ENCODE results near the gene AADAC. TPM values are rescaled to one million over a fixed set of nuclear protein-coding genes. Genes with fewer than 3 reads are reported as not detected.

AADAC gene
- total RNA-seq, 1 donor: not detected

DNA sequence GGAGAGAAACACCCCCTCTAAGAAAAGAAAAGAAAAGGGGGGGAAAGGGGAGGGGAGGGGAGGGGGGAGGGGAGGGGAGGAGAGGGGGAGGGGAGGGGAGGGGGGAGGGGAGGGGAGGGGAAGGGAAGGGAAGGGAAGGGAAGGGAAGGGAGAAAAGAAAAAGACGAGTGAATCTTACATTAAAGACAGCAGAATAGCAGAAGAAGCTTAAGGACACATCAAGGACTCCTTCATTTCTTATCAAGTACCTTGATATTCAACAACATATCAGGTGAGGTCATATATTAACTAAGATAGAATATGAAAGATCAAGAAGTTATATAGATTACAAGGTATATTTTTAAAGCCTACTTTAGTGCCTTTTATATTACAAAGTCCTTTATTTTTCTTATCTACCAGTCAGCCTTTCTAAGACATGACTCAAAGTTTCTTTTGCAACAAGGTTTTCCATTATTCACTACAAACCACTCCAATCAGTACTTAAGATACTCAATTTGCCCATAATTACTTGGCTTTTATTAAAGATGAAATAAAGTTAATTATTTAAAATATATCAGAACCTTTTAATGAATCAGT, 17.7 kb upstream of the AADAC start:
- peaks cover 8% of the 10 kb centered on the region for H3K4me1 ChIP-seq (ENCODE audit: insufficient read depth, low read length)
- H3K4me2 ChIP-seq (ENCODE audit: insufficient read depth, low read length): no peak overlapping the region
- no peaks in the 10 kb centered on the region for H3K79me2 ChIP-seq (ENCODE audit: insufficient read depth, low read length)
- TF ChIP-seq, protein P1, sequence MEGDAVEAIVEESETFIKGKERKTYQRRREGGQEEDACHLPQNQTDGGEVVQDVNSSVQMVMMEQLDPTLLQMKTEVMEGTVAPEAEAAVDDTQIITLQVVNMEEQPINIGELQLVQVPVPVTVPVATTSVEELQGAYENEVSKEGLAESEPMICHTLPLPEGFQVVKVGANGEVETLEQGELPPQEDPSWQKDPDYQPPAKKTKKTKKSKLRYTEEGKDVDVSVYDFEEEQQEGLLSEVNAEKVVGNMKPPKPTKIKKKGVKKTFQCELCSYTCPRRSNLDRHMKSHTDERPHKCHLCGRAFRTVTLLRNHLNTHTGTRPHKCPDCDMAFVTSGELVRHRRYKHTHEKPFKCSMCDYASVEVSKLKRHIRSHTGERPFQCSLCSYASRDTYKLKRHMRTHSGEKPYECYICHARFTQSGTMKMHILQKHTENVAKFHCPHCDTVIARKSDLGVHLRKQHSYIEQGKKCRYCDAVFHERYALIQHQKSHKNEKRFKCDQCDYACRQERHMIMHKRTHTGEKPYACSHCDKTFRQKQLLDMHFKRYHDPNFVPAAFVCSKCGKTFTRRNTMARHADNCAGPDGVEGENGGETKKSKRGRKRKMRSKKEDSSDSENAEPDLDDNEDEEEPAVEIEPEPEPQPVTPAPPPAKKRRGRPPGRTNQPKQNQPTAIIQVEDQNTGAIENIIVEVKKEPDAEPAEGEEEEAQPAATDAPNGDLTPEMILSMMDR (IDR thresholded peaks at IDR 0.05; ENCODE audit: extremely low read depth, low read depth, low read length): no peak
- no peaks in the 10 kb centered on the region for H3K36me3 ChIP-seq (ENCODE audit: insufficient read depth, low read length)
- no peak for DNase-seq (ENCODE audit: insufficient read length, low spot score, missing footprints)
- no peak overlapping the region for H3K27ac ChIP-seq (ENCODE audit: low read depth, low read length)
- no peaks in the 10 kb centered on the region for H4K20me1 ChIP-seq (ENCODE audit: insufficient read depth, low read length)
- no peaks in the 10 kb centered on the region for H3K9me3 ChIP-seq (ENCODE audit: low read depth, low read length)
- no peak overlapping the region for H2AFZ ChIP-seq (ENCODE audit: low read length)
- H3K27me3 ChIP-seq (ENCODE audit: insufficient read depth, low read length): no peaks in the 10 kb centered on the region
- no peak overlapping the region for H3K4me3 ChIP-seq (ENCODE audit: insufficient read depth, low read length)

DNA sequence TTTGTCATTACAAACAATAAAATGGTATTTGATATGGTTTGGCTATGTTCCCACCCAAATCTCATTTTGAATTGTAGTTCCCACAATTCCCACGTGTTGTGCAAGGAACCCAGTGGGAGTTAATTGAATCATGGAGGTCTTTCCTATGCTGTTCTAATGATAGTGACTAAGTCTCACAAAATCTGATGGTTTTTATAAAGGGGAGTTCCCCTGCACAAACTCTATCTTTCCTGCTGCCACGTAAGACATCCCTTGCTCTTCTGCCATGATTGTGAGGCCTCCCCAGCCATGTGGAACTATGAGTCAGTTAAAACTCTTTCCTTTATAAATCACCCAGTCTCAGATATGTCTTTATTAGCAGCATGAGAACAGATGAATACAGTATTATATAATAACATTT, 15.4 kb upstream of the AADAC start:
- no peaks in the 10 kb centered on the region for H3K79me2 ChIP-seq (ENCODE audit: insufficient read depth, low read length)
- H2AFZ ChIP-seq (ENCODE audit: low read length): no peak overlapping the region
- H3K4me1 ChIP-seq (ENCODE audit: insufficient read depth, low read length): peaks cover 8% of the 10 kb centered on the region
- H3K9me3 ChIP-seq (ENCODE audit: low read depth, low read length): no peaks in the 10 kb centered on the region
- H3K27ac ChIP-seq (ENCODE audit: low read depth, low read length): no peak overlapping the region
- H3K4me3 ChIP-seq (ENCODE audit: insufficient read depth, low read length): no peak overlapping the region
- TF ChIP-seq, protein P1 (IDR thresholded peaks at IDR 0.05; ENCODE audit: extremely low read depth, low read depth, low read length): no peak
- H3K27me3 ChIP-seq (ENCODE audit: insufficient read depth, low read length): no peaks in the 10 kb centered on the region
- no peaks in the 10 kb centered on the region for H3K36me3 ChIP-seq (ENCODE audit: insufficient read depth, low read length)
- no peaks in the 10 kb centered on the region for H4K20me1 ChIP-seq (ENCODE audit: insufficient read depth, low read length)
- DNase-seq (ENCODE audit: insufficient read length, low spot score, missing footprints): no peak
- H3K4me2 ChIP-seq (ENCODE audit: insufficient read depth, low read length): no peak overlapping the region

DNA sequence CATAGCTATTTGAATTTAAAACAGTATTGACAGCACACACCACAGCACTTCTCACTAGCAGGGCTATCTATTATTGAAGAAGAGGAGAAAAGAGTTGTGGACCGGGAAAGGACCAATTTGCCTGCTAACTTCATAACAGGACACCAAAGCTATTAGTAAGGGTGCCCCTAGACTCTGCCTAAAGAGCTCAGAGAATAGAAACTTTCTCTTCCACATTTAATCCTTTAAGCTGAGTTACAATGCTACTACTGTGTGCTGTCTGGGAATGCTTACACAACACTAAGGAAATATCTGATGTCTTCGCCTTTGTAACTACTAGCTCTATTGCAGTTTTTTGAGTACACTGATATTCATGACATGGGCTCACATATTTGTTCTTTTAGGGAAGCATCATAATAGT, 13.5 kb upstream of the AADAC start:
- no peak overlapping the region for H2AFZ ChIP-seq (ENCODE audit: low read length)
- no peak overlapping the region for H3K4me3 ChIP-seq (ENCODE audit: insufficient read depth, low read length)
- TF ChIP-seq, protein P1 (IDR thresholded peaks at IDR 0.05; ENCODE audit: extremely low read depth, low read depth, low read length): no peak
- H3K36me3 ChIP-seq (ENCODE audit: insufficient read depth, low read length): no peaks in the 10 kb centered on the region
- H3K4me1 ChIP-seq (ENCODE audit: insufficient read depth, low read length): peaks cover 5% of the 10 kb centered on the region
- no peaks in the 10 kb centered on the region for H4K20me1 ChIP-seq (ENCODE audit: insufficient read depth, low read length)
- no peaks in the 10 kb centered on the region for H3K79me2 ChIP-seq (ENCODE audit: insufficient read depth, low read length)
- no peaks in the 10 kb centered on the region for H3K9me3 ChIP-seq (ENCODE audit: low read depth, low read length)
- no peak overlapping the region for H3K4me2 ChIP-seq (ENCODE audit: insufficient read depth, low read length)
- H3K27me3 ChIP-seq (ENCODE audit: insufficient read depth, low read length): no peaks in the 10 kb centered on the region
- no peak overlapping the region for H3K27ac ChIP-seq (ENCODE audit: low read depth, low read length)
- no peak for DNase-seq (ENCODE audit: insufficient read length, low spot score, missing footprints)

DNA sequence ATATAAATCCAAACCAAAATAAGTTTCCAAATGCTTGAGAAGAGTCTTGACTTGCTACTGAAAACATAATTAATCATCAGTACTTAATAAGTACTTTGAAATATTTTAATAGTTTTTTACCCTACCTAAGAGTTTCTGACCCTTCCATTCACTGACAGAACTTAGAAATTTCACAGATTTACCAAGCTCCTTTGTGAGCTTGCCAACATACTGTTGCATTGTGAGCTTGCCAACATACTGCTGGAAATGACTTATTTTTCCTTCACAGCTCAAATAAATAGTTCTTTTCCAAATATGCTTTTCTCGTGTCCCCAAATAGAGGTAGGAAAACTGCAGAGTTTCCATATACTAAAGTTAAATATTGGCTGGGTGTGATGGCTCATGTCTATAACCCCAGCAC, 9.6 kb upstream of the AADAC start:
- TF ChIP-seq, protein P1 (IDR thresholded peaks at IDR 0.05; ENCODE audit: extremely low read depth, low read depth, low read length): no peak
- H3K79me2 ChIP-seq (ENCODE audit: insufficient read depth, low read length): no peaks in the 10 kb centered on the region
- H2AFZ ChIP-seq (ENCODE audit: low read length): no peak overlapping the region
- H4K20me1 ChIP-seq (ENCODE audit: insufficient read depth, low read length): no peaks in the 10 kb centered on the region
- no peak overlapping the region for H3K4me2 ChIP-seq (ENCODE audit: insufficient read depth, low read length)
- H3K27ac ChIP-seq (ENCODE audit: low read depth, low read length): no peak overlapping the region
- H3K4me3 ChIP-seq (ENCODE audit: insufficient read depth, low read length): no peak overlapping the region
- H3K36me3 ChIP-seq (ENCODE audit: insufficient read depth, low read length): no peaks in the 10 kb centered on the region
- H3K9me3 ChIP-seq (ENCODE audit: low read depth, low read length): no peaks in the 10 kb centered on the region
- no peaks in the 10 kb centered on the region for H3K27me3 ChIP-seq (ENCODE audit: insufficient read depth, low read length)
- H3K4me1 ChIP-seq (ENCODE audit: insufficient read depth, low read length): no peaks in the 10 kb centered on the region
- no peak for DNase-seq (ENCODE audit: insufficient read length, low spot score, missing footprints)
